LNCaP clone FGC (cell line): ENCODE measurements around the gene PPP1R3G.

Experiments used
- DNase-seq: peaks from one replicate; pipeline ENCODE4 v3.0.0-alpha.2; 2011; ENCODE audit warnings: low read depth
- H3K4me3 ChIP-seq: 2 replicates; pipeline ENCODE4 v1.5.1; 2011; ENCODE audit warnings: mild to moderate bottlenecking, low read depth, low read length, control low read depth
- CTCF ChIP-seq: IDR thresholded peaks from 2 replicates; pipeline ENCODE4 v1.5.1; 2012; ENCODE audit warnings: mild to moderate bottlenecking; ENCODE audit not compliant: control insufficient read depth, insufficient read depth; ENCODE audit errors: extremely low read depth

PPP1R3G gene

GRCh38 chr6:5108068-5108467 lies 22.9 kb downstream of the PPP1R3G start:
- no peak overlapping the region for H3K4me3 ChIP-seq
- DNase-seq = peak; percentile 75
- TF ChIP-seq CTCF = no peak

- no peak for DNase-seq
- TF ChIP-seq CTCF = no peak
Observed at GRCh38 chr6:5108536-5109150, 23.5 kb downstream of the PPP1R3G start.

GRCh38 chr6:5109436-5109835 lies 24.3 kb downstream of the PPP1R3G start:
- H3K4me3 ChIP-seq = no peak overlapping the region
- no peak for DNase-seq
- no peak for TF ChIP-seq CTCF

More at GRCh38 chr6:5108536-5109150, 23.5 kb downstream of the PPP1R3G start:
- no peak overlapping the region for H3K4me3 ChIP-seq

DNA sequence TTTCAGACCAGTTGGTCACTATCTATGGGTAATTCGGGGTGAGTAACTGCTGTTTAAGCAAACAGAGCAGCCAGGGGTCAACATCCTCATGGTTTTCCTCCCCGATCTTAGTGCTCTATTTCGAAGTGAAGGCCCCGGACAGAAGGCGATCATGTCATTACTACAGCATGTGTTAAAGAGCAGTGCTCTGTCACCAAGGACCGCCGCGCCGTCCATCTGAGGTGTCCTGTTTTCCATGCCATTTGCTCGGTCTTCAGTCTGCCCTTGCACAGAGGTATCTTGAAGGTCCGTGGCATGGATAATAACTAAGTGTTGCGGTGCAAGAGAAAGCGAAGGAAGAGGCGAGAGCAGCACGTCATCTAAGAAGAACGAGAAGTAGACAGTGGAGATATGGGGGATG lies 25.1 kb downstream of the PPP1R3G start:
- DNase-seq = no peak
- TF ChIP-seq CTCF = no peak

DNA sequence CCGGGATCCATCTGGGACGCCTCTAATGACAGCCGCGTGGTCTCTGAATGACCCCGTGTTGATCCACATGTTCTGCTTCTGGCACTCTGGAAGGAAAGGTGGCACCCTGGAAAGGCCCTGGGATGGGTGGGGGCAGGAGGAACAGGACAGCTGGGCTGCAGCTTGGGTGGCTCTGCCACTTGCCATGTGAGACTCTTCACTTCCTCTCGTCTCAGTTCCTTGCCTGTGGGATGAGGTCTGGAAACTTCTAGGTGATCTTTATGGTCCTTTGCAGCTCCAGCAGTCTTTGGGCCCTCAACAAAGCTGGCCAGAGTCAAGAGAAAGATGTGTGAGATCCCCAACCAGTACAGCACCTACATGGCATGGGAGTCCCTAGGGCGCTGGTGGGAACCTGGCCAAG lies 26.5 kb downstream of the PPP1R3G start:
- no peak for TF ChIP-seq CTCF
- H3K4me3 ChIP-seq = no peak overlapping the region
- no peak for DNase-seq

More for the DNA sequence above, 25.1 kb downstream of the PPP1R3G start:
- no peak overlapping the region for H3K4me3 ChIP-seq

DNA sequence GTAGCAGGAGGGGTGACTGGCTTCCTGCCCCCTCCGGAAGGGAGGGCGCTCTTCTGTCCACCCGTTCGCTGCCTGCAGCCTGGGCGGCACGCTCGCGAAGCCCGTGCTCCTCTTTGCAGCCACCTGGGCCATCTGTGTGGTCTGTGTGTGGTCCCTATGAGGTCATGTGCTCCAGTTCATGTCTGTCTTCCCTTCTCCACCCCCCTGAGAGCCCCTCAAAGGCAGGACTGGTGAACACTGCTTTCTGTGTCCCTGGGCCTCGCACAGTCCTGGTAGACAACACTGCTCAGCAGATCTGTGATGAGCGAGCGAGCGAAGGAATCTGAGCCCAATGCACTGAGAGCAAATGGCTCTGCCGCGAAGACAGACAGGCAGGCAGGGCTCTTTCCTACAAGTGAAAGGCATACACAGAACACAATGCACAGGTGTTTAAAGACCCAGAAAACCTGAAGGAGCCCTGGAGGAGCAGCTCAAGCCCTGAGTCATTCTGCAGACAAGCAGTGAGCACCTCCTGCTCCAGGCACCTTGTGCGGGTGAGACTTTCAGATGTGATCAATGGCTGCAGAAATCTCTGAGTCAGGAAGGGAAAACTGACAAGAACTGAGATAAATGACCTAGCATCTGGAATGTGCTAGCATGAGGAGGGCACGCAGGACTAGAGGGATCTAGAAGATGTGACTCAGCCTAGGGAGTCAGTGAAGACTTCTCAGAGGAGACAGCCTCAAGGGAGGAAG lies 27.1 kb downstream of the PPP1R3G start:
- no peak for TF ChIP-seq CTCF
- H3K4me3 ChIP-seq = no peak overlapping the region
- no peak for DNase-seq

- no peak overlapping the region for H3K4me3 ChIP-seq
- no peak for DNase-seq
- TF ChIP-seq CTCF = no peak
Observed at GRCh38 chr6:5113096-5113495, 28.0 kb downstream of the PPP1R3G start.
